ENCODE results near the gene LRRTM4.

DNA sequence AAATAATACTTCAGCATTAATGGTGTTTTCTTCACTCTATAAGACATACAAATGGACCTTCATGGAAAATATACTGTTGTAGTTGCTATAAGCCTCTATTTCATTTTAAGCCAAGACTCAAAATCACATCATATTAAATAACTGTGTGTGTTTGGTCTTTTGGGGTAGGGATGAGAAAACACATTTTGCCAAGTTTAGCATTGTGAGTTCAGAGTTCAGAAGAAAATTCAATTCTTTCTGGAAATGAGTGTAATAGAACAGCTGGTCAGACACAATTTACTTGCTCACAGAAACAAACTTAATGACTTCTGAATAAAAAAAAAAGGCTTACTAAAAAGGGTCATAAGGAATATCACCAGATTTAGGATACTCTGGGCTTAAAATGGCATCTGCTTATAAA, 149.5 kb downstream of the LRRTM4 start:
- TF ChIP-seq, protein P1, sequence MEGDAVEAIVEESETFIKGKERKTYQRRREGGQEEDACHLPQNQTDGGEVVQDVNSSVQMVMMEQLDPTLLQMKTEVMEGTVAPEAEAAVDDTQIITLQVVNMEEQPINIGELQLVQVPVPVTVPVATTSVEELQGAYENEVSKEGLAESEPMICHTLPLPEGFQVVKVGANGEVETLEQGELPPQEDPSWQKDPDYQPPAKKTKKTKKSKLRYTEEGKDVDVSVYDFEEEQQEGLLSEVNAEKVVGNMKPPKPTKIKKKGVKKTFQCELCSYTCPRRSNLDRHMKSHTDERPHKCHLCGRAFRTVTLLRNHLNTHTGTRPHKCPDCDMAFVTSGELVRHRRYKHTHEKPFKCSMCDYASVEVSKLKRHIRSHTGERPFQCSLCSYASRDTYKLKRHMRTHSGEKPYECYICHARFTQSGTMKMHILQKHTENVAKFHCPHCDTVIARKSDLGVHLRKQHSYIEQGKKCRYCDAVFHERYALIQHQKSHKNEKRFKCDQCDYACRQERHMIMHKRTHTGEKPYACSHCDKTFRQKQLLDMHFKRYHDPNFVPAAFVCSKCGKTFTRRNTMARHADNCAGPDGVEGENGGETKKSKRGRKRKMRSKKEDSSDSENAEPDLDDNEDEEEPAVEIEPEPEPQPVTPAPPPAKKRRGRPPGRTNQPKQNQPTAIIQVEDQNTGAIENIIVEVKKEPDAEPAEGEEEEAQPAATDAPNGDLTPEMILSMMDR (optimal IDR thresholded peaks at IDR 0.05 in 1 of 3, IDR thresholded peaks at IDR 0.05 in 1 of 3, conservative IDR thresholded peaks at IDR 0.05 in 1 of 3; ENCODE audit: extremely low read depth in 1 of 3, insufficient read depth in 2 of 3, low read length in 3 of 3) = no peak
- TF ChIP-seq EZH2 (IDR thresholded peaks at IDR 0.05; ENCODE audit: low read length) = no peak
